Prostate gland (tissue), 2 donors: ENCODE results near the gene LCP2. TPM values are rescaled to one million over a fixed set of nuclear protein-coding genes. Genes with fewer than 3 reads are reported as not detected.
A peak's percentile ranks its signal among the peaks of the same experiment; 100 is the strongest.

Source experiments
- DNase-seq: peaks from one replicate; pipeline ENCODE4 v3.0.0-alpha.2; 2019; ENCODE audit warnings: low spot score
- H3K27ac ChIP-seq, 2 donors: fragments of 200-600 bp; sonication (generic); 2 replicates each; pipeline ENCODE4 v1.5.1; 2017 to 2019
- H3K27me3 ChIP-seq: fragments of 200-600 bp; sonication (generic); replicated peaks from 2 replicates; pipeline ENCODE4 v1.5.1; 2019; ENCODE audit not compliant: insufficient read depth
- H3K36me3 ChIP-seq, 2 donors: fragments of 200-600 bp; sonication (generic); 1 replicate in 1 of 2; 2 replicates in 1 of 2; pipeline versions ENCODE4 v1.5.1 to v1.8.1; 2017 to 2019
- H3K4me1 ChIP-seq: fragments of 200-600 bp; sonication (generic); replicated peaks from 2 replicates; pipeline ENCODE4 v1.5.1; 2019
- H3K4me3 ChIP-seq, 2 donors: fragments of 200-600 bp; sonication (generic); 2 replicates each; pipeline ENCODE4 v1.5.1; 2017 to 2019
- H3K9me3 ChIP-seq: fragments of 200-600 bp; sonication (generic); 2 replicates; pipeline ENCODE4 v1.5.1; 2017
- POLR2A ChIP-seq: fragments of 450-650 bp; IDR thresholded peaks from one replicate; pipeline ENCODE4 v1.6.1; 2016; ENCODE audit warnings: antibody characterized with exemption, mild to moderate bottlenecking
- POLR2AphosphoS5 ChIP-seq: sonication (generic); formaldehyde crosslinking; IDR thresholded peaks from one replicate; pipeline ENCODE4 v1.6.1; 2017; ENCODE audit warnings: antibody characterized with exemption
- WGBS: methylation state at CpG from one replicate; pipeline ENCODE4 v1.1.5; 2018; 5-methylcytosine and 5-hydroxymethylcytosine counted together
- intact Hi-C: fragments of 100-400 bp; cut with DNase I; formaldehyde crosslinking; loops from one replicate; pipeline ENCODE4 v1.14.2; 2022
- total RNA-seq, 2 donors: library from RNA; depleted of rRNA; stranded (reverse); fragments of >200 nt; gene quantifications; one replicate each; pipeline ENCODE4 v1.1.0, GENCODE V29; 2016
- TF ChIP-seq, protein P1 (sequence below), 4 experiments: fragments of 200-600 bp in 2 of 4; fragments of 450-650 bp in 2 of 4; sonication (generic) in 2 of 4; IDR thresholded peaks; 1 replicate in 3 of 4; 2 replicates in 1 of 4; pipeline ENCODE4 v1.5.1; 2016 to 2019; ENCODE audit warnings: antibody characterized with exemption in 4 of 4, mild to moderate bottlenecking in 2 of 4, moderate library complexity in 2 of 4

LCP2 gene
- total RNA-seq, 2 donors from 2014 or later, result 3.3 to 11.3 TPM

DNA sequence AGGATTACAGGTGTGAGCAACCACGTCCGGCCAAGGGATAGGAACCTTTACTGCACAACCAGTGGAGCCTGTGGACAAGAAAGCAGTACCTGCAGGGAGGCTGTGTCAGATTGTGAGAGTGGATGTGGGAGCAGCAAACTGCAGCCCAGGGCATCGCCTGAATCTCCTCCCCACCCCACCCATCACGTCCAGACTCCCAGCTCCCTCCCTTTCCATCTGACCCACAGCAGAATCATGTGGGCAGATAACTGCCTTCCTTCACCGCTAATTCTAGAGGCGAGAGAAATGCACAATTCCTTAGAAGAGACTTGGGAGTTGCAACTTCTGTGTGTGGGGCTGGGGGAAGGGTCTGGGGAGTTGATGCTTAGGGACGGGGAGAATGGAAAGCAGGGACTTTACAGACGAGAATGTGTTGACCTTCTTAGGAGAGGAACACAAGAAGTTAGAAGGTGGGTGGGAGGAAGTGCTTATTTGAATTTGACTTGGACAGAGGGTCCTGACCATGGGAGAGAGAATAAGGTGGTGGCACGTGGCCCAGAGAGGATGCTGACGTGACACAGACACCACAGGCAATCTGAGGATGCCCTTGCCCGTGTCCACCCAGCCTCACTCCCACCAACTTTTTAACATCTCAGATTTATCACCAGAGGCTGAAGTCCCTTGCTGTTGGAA, 4.5 kb upstream of the LCP2 start:
- WGBS, result 77% methylated on average over 10 of the region's 11 CpGs

DNA sequence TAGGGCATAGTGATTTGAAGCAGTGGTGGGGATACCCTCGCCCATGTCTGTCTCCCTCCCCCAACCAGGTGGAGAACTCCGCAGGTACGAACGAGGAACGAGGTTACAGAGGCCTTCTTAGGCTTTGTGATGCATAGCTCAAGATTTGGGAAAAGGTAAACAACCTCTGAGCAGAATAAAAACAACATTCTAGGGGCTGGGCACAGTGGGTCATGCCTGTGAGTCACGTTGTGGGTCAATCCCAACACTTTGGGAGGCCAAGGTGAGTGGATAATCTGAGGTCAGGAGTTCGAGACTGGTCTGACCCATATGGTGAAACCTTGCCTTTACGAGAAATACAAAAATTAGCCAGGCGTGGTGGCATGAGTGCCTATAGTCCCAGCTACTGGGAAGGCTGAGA, 3.6 kb upstream of the LCP2 start:
- Histone ChIP-seq H3K27me3 (no peaks in the 10 kb centered on the region), H3K9me3 (no peaks in the 10 kb centered on the region), H3K4me3 (no peak overlapping the region), H3K36me3 (no peaks in the 10 kb centered on the region), H3K4me1 (no peaks in the 10 kb centered on the region), H3K27ac (no peak overlapping the region)
- no peak for TF ChIP-seq POLR2AphosphoS5
- TF ChIP-seq, protein P1, sequence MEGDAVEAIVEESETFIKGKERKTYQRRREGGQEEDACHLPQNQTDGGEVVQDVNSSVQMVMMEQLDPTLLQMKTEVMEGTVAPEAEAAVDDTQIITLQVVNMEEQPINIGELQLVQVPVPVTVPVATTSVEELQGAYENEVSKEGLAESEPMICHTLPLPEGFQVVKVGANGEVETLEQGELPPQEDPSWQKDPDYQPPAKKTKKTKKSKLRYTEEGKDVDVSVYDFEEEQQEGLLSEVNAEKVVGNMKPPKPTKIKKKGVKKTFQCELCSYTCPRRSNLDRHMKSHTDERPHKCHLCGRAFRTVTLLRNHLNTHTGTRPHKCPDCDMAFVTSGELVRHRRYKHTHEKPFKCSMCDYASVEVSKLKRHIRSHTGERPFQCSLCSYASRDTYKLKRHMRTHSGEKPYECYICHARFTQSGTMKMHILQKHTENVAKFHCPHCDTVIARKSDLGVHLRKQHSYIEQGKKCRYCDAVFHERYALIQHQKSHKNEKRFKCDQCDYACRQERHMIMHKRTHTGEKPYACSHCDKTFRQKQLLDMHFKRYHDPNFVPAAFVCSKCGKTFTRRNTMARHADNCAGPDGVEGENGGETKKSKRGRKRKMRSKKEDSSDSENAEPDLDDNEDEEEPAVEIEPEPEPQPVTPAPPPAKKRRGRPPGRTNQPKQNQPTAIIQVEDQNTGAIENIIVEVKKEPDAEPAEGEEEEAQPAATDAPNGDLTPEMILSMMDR (IDR thresholded peaks at IDR 0.05), result no peak
- TF ChIP-seq POLR2A, result no peak
- no peak for DNase-seq
- intact Hi-C loops, result no loop called here
- WGBS, result 78% methylated on average over 9 of the region's 9 CpGs

More for the DNA sequence above, 4.5 kb upstream of the LCP2 start:
- no peaks in the 10 kb centered on the region for H3K36me3 ChIP-seq
- DNase-seq, result no peak
- intact Hi-C loops, result no loop called here
- H3K9me3 ChIP-seq, result no peaks in the 10 kb centered on the region
- no peaks in the 10 kb centered on the region for H3K4me1 ChIP-seq
- H3K4me3 ChIP-seq, result no peak overlapping the region
- no peaks in the 10 kb centered on the region for H3K27me3 ChIP-seq
- TF ChIP-seq, protein P1 (IDR thresholded peaks at IDR 0.05), result no peak
- TF ChIP-seq POLR2AphosphoS5, result no peak
- no peak for TF ChIP-seq POLR2A
- peak overlapping the region in 1 of 2 donors; percentile 25 for H3K27ac ChIP-seq

DNA sequence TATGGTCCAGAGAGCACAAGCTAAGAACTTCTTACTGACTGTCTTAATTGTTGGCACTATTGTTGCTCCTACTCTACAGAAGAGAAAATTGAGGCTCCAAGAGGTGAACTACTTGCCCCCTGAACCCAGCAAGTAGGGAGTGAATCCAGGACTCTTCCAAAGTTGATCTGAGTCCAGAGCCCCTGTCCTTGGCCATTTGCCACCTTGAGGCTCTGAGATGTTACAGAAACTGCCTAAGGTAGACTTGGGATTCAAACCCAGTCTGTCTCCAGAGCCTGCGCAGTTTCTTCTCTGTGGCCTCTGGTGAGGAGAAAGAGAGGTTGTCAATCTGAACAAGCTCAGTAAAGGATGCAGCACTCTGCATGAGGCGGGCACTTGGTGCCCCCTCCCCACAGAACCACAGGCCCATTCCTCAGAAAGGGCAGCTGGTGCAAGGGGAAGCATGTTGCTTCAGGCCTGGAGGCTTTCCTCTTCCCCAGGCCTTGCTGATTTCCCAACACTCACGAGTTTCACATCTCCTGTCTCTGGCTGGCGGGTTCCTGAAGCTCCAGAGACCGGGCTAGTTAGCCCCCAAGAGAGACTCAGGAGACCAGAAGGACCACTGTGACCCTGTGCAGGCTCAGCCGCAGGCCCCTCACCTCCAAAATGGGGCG, 2.9 kb upstream of the LCP2 start:
- Histone ChIP-seq H3K36me3 (no peaks in the 10 kb centered on the region), H3K27ac (no peak overlapping the region), H3K4me1 (no peaks in the 10 kb centered on the region), H3K4me3 (no peak overlapping the region), H3K27me3 (no peaks in the 10 kb centered on the region), H3K9me3 (no peaks in the 10 kb centered on the region)
- intact Hi-C loops, result no loop called here
- TF ChIP-seq POLR2A, result no peak
- TF ChIP-seq, protein P1 (IDR thresholded peaks at IDR 0.05), result no peak
- TF ChIP-seq POLR2AphosphoS5, result no peak
- 87% methylated on average over 7 of the region's 7 CpGs for WGBS
- DNase-seq, result no peak

DNA sequence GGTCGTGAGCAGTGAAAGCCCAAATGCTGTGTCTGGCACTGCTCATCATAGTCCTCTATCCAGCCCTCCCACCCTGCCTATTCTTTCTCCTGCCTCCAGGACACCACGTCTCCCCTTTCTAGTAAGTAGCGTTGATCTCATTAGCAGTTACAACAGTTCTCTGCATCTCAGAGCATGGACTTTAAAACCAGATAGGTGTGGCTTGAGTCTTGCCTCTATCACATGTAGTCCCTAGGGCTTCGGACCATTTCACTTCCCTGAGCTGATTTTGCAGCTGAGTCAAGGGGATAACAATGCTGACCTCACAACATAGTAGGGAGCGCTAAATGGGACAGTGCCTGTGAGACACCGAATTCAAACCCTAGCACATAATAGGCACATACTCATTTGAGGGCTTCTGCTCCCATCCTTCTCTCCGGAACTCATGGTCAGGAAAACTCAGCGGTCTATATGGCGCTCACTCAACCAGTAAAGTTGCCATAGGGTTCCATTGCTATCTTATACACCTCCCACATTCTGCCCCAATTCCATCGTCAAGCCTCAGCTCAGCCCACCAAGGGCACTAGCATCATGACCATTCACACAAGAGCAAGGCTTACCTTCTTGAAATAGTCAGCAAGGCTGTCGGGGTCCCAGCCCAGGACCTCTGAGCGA, 515 bp downstream of the LCP2 start:
- no peak for TF ChIP-seq POLR2A
- TF ChIP-seq, protein P1 (IDR thresholded peaks at IDR 0.05), result no peak
- no peak for TF ChIP-seq POLR2AphosphoS5
- Histone ChIP-seq H3K4me3 (peak overlapping the region; percentile 7 to 17), H3K9me3 (no peaks in the 10 kb centered on the region), H3K27ac (peak overlapping the region in 1 of 2 donors; percentile 25), H3K36me3 (no peaks in the 10 kb centered on the region), H3K4me1 (no peaks in the 10 kb centered on the region), H3K27me3 (no peaks in the 10 kb centered on the region)
- intact Hi-C loops, result no loop called here
- whole genome bisulfite sequencing, result 86% methylated on average over 12 of the region's 12 CpGs
- no peak for DNase-seq
